Mucosa of descending colon (tissue), 3 donors: ENCODE data around the gene DOCK1. TPM values are rescaled to one million over a fixed set of nuclear protein-coding genes. Genes with fewer than 3 reads are reported as not detected.
A peak's percentile ranks its signal among the peaks of the same experiment; 100 is the strongest.

Experiments used
- ATAC-seq: fragments of 200-7000 bp; cut with Tn5 transposase; one replicate; pipeline ENCODE4 v1.9.1; 2020; ENCODE audit warnings: mild to moderate bottlenecking, moderate library complexity
- DNase-seq, 3 donors: peaks; one replicate each; pipeline ENCODE4 v3.0.0-alpha.2; 2020
- H3K36me3 ChIP-seq: fragments of 200-600 bp; one replicate; pipeline ENCODE4 v1.8.0; 2021; ENCODE audit warnings: low read depth, mild to moderate bottlenecking
- H3K4me1 ChIP-seq: fragments of 200-600 bp; one replicate; pipeline ENCODE4 v1.8.0; 2021; ENCODE audit warnings: low read depth, mild to moderate bottlenecking
- H3K4me3 ChIP-seq: fragments of 200-600 bp; one replicate; pipeline ENCODE4 v1.8.0; 2021; ENCODE audit warnings: mild to moderate bottlenecking
- H3K9me3 ChIP-seq: fragments of 200-600 bp; one replicate; pipeline ENCODE4 v1.8.0; 2021; ENCODE audit warnings: mild to moderate bottlenecking
- intact Hi-C, 2 donors: fragments of 100-400 bp; cut with DNase I in 1 of 2; cut with micrococcal nuclease in 1 of 2; formaldehyde crosslinking; loops; one replicate each; pipeline versions ENCODE4 v1.11.0 to v1.11.1; 2022; cut with DNase I, micrococcal nuclease
- total RNA-seq, 3 donors: library from RNA; stranded (reverse); fragmentation: NEBNext Ultra II Directional in 2 of 3; extraction: Animal tissue kit (Norgen Biotek cat#: 25700) in 2 of 3; gene quantifications; one replicate each; pipeline versions ENCODE4 v1.2.1 to v1.2.4, GENCODE V29; 2021 to 2023
- TF ChIP-seq, protein P1 (sequence below): fragments of 200-600 bp; IDR thresholded peaks from one replicate; pipeline ENCODE4 v1.8.0; 2022; ENCODE audit warnings: antibody characterized with exemption, mild to moderate bottlenecking
- donor health status: DM: no; HTN: no; CAD: no; lungs with moderate emphysema.
- donor health status: DM: no; HTN: no; CAD: no.
- donor health status: DM: no; HTN: yes; CAD: no.

Gene DOCK1
- total RNA-seq, 3 donors from 2014 or later, result 56.5 to 103 (median 74.1) TPM

- no peaks in the 10 kb centered on the region for H3K36me3 ChIP-seq
- TF ChIP-seq, protein P1, sequence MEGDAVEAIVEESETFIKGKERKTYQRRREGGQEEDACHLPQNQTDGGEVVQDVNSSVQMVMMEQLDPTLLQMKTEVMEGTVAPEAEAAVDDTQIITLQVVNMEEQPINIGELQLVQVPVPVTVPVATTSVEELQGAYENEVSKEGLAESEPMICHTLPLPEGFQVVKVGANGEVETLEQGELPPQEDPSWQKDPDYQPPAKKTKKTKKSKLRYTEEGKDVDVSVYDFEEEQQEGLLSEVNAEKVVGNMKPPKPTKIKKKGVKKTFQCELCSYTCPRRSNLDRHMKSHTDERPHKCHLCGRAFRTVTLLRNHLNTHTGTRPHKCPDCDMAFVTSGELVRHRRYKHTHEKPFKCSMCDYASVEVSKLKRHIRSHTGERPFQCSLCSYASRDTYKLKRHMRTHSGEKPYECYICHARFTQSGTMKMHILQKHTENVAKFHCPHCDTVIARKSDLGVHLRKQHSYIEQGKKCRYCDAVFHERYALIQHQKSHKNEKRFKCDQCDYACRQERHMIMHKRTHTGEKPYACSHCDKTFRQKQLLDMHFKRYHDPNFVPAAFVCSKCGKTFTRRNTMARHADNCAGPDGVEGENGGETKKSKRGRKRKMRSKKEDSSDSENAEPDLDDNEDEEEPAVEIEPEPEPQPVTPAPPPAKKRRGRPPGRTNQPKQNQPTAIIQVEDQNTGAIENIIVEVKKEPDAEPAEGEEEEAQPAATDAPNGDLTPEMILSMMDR, result no peak
- H3K4me1 ChIP-seq, result no peaks in the 10 kb centered on the region
- H3K4me3 ChIP-seq, result no peak overlapping the region
- ATAC-seq, result no peak
- intact Hi-C loops, result no loop called here
- no peaks in the 10 kb centered on the region for H3K9me3 ChIP-seq
- DNase-seq, result no peak
These were observed 164.2 kb downstream of the DOCK1 start for GRCh38 chr10:127069436-127069835.

DNA sequence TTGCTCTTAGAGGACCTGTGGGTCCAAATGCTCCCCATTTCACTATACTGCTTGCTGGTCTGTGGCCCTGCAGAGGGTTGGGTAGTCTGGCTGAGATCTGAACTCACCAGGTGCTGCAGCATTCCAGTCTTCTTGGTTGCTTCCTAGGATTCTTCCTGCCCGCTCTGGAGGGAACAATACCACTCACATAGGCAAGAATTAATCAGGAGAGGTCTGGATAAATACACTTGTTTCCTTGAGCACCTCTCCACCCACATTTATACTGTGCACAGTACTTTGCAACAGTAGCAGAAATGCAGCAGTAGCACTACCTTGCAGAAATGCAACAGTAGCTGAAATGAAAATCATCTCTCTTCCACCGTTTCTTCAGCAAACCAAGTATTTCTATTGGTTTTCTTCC lies 165.9 kb downstream of the DOCK1 start:
- no peak overlapping the region for H3K4me3 ChIP-seq
- TF ChIP-seq, protein P1, result no peak
- H3K4me1 ChIP-seq, result no peaks in the 10 kb centered on the region
- H3K9me3 ChIP-seq, result no peaks in the 10 kb centered on the region
- H3K36me3 ChIP-seq, result no peaks in the 10 kb centered on the region
- DNase-seq (no peak), ATAC-seq (no peak)
- intact Hi-C loops, result no loop called here

DNA sequence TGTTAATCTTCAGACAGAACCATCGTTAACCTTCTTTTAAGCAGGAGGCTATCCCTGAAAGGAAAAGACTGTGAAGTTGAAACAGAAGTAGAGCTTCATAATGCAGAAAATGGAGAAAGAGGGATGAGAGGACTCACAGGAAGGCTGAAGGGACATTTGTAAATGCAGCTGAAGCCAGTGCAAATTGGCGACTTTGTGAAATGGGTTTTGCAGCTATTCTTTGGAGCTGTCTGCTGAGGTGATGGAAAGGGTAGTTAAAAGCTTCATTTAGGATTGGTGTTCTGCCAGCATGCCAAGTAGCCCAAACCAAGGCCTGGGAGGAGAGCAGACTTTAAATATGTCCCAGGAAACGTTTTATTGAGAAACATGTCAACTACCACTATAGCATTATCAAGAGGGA lies 168.4 kb downstream of the DOCK1 start:
- TF ChIP-seq, protein P1, result no peak
- ATAC-seq, result no peak
- intact Hi-C loops, result no loop called here

GRCh38 chr10:127079392-127079791 lies 174.2 kb downstream of the DOCK1 start:
- ATAC-seq (peak; percentile 86), DNase-seq (peak in 1 of 3 donors; percentile 13)
- Histone ChIP-seq H3K4me1 (peaks cover 5% of the 10 kb centered on the region), H3K4me3 (no peak overlapping the region), H3K9me3 (no peaks in the 10 kb centered on the region), H3K36me3 (no peaks in the 10 kb centered on the region)
- TF ChIP-seq, protein P1, result no peak
- intact Hi-C loops, result no loop called here

More for the DNA sequence above, 168.4 kb downstream of the DOCK1 start:
- Histone ChIP-seq H3K4me1 (no peaks in the 10 kb centered on the region), H3K4me3 (no peak overlapping the region), H3K36me3 (no peaks in the 10 kb centered on the region), H3K9me3 (no peaks in the 10 kb centered on the region)
- DNase-seq, result no peak

DNA sequence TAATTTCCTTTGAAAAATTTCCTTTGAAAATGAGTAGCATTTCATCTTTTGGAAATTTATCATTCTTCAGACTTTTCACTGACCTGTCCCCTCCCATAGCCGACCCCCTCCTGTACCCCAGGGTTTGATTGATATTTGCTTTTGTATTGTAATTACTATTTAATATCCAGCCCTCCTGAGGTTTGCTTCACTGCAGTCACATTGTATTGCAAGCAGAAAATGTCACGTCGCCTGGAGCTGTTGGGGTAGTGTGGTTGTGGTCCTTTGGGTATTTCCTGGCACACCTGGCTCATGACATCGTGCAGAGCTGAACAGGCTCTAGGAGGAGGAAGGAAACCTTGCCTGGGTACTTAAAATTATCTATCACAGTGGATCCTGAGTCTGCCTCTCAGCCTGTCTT lies 175.1 kb downstream of the DOCK1 start:
- Histone ChIP-seq H3K9me3 (no peaks in the 10 kb centered on the region), H3K4me3 (no peak overlapping the region), H3K4me1 (peaks cover 5% of the 10 kb centered on the region), H3K36me3 (no peaks in the 10 kb centered on the region)
- DNase-seq, result no peak
- intact Hi-C loops, result no loop called here
- TF ChIP-seq, protein P1, result no peak
- ATAC-seq, result no peak

DNA sequence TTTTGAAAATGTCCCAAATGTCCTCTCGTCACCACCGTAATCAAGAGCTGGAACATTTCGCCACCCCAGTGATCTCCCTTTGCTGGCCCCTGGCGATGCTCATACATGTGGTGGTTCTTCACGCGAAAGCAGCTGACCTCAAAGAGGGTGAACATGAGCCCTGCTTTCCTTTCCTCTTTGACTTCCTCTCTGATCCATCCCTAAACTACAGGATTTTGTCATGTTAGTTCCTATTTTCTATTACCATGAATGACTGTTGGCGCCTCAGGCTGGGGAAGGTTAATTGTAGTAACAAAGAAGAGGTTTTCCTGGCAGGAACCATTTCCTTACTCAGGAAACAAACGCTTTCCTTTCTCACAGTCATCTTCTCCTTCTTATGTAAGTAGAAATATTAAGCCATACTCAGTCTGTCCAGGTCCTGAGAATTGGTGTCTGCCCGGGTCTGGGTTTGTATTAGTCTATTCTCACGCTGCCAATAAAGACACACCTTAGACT lies 176.7 kb downstream of the DOCK1 start:
- Histone ChIP-seq H3K4me1 (peaks cover 5% of the 10 kb centered on the region), H3K9me3 (no peaks in the 10 kb centered on the region), H3K36me3 (no peaks in the 10 kb centered on the region), H3K4me3 (no peak overlapping the region)
- intact Hi-C loops, result no loop called here
- ATAC-seq (no peak), DNase-seq (no peak)
- TF ChIP-seq, protein P1, result no peak
